Smooth muscle cell (in vitro differentiated cells): ENCODE results near the gene DDX56. TPM values are rescaled to one million over a fixed set of nuclear protein-coding genes. Genes with fewer than 3 reads are reported as not detected.
A peak's percentile ranks its signal among the peaks of the same experiment; 100 is the strongest.

Experiments used
- DNase-seq: peaks from one replicate; lab custom pipeline; 2025; ENCODE audit not compliant: unreplicated experiment; lab: John Stamatoyannopoulos, UW
- H2AFZ ChIP-seq: fragments of 200-600 bp; sonication (generic); 2 replicates; pipeline ENCODE4 v1.6.0; 2016; ENCODE audit warnings: antibody characterized with exemption, low read depth, mild to moderate bottlenecking
- H3F3A ChIP-seq: fragments of 200-600 bp; sonication (generic); 2 replicates; pipeline ENCODE4 v1.6.0; 2017; ENCODE audit warnings: antibody characterized with exemption, low read depth
- H3K27ac ChIP-seq: fragments of 200-600 bp; sonication (generic); 2 replicates; pipeline ENCODE4 v1.5.1; 2016; ENCODE audit warnings: low read depth, mild to moderate bottlenecking
- H3K27me3 ChIP-seq: fragments of 200-600 bp; sonication (generic); 2 replicates; pipeline ENCODE4 v1.6.1; 2016; ENCODE audit warnings: low read depth, mild to moderate bottlenecking
- H3K36me3 ChIP-seq: fragments of 200-600 bp; sonication (generic); 2 replicates; pipeline ENCODE4 v1.5.1; 2016; ENCODE audit warnings: low read depth
- H3K4me1 ChIP-seq: fragments of 200-600 bp; sonication (generic); 2 replicates; pipeline ENCODE4 v1.5.1; 2016; ENCODE audit warnings: low read depth
- H3K4me2 ChIP-seq: fragments of 200-600 bp; sonication (generic); 2 replicates; pipeline ENCODE4 v1.6.0; 2016; ENCODE audit warnings: mild to moderate bottlenecking
- H3K4me3 ChIP-seq: fragments of 200-600 bp; sonication (generic); 2 replicates; pipeline ENCODE4 v1.5.1; 2016; ENCODE audit warnings: mild to moderate bottlenecking
- H3K79me2 ChIP-seq: fragments of 200-600 bp; sonication (generic); 2 replicates; pipeline ENCODE4 v1.6.0; 2016; ENCODE audit warnings: low read depth, mild to moderate bottlenecking
- H3K9ac ChIP-seq: fragments of 200-600 bp; sonication (generic); 2 replicates; pipeline ENCODE4 v1.6.0; 2016; ENCODE audit warnings: low read depth
- H3K9me3 ChIP-seq: fragments of 200-600 bp; sonication (generic); replicated peaks from 2 replicates; pipeline ENCODE4 v1.5.1; 2016; ENCODE audit warnings: low read depth
- H4K20me1 ChIP-seq: fragments of 200-600 bp; sonication (generic); 2 replicates; pipeline ENCODE4 v1.6.0; 2016; ENCODE audit warnings: low read depth
- WGBS: methylation state at CpG from one replicate; pipeline ENCODE4 v1.1.7; 2016; ENCODE audit warnings: low lambda C conversion rate; 5-methylcytosine and 5-hydroxymethylcytosine counted together
- polyA plus RNA-seq: library from polyadenylated mRNA; unstranded; fragments of >200 nt; fragmentation: Nextera tagmentation; extraction: Ambion mirVana; gene quantifications from 2 replicates; pipeline ENCODE4 v1.2.1, GENCODE V29; 2016
- total RNA-seq: library from RNA; depleted of rRNA; stranded (reverse); fragments of >200 nt; gene quantifications from 2 replicates; pipeline ENCODE4 v1.2.3, GENCODE V29; 2014
- TF ChIP-seq, protein P1 (sequence below): fragments of 200-600 bp; sonication (generic); IDR thresholded peaks from 2 replicates; pipeline ENCODE4 v1.5.1; 2017; ENCODE audit warnings: borderline replicate concordance, mild to moderate bottlenecking, antibody characterized with exemption; ENCODE audit not compliant: insufficient read depth, poor library complexity, severe bottlenecking

Gene DDX56
- total and polyA plus RNA-seq, 2 experiments from 2014 or later = 43.2 to 64.5 TPM

DNA sequence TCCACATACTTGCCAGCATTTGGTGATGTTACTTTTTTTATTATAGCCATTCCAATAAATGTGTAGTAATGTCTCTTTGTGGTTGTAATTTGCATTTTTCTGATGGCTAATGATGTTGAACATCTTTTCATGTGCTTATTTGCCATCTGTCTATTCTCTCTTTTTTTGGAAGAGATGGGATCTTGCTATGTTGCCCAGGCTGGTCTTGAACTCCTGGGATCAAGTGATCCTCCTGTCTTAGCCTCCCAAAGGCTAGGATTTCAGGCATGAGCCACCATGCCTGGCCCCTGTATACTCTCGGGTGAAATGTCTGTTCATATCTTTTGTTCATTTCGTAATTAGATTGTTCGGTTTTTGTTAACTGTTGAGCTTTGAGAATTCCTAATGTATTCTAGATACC lies 36.1 kb upstream of the DDX56 start:
- Histone ChIP-seq H3K4me2 (no peak overlapping the region), H3K27ac (no peak overlapping the region), H3F3A (no peaks in the 10 kb centered on the region), H4K20me1 (peaks cover 56% of the 10 kb centered on the region), H2AFZ (no peak overlapping the region), H3K27me3 (no peaks in the 10 kb centered on the region), H3K4me1 (peaks cover 4% of the 10 kb centered on the region), H3K4me3 (no peak overlapping the region), H3K9ac (no peak overlapping the region), H3K36me3 (no peaks in the 10 kb centered on the region), H3K79me2 (peaks cover 78% of the 10 kb centered on the region), H3K9me3 (no peaks in the 10 kb centered on the region)
- TF ChIP-seq, protein P1, sequence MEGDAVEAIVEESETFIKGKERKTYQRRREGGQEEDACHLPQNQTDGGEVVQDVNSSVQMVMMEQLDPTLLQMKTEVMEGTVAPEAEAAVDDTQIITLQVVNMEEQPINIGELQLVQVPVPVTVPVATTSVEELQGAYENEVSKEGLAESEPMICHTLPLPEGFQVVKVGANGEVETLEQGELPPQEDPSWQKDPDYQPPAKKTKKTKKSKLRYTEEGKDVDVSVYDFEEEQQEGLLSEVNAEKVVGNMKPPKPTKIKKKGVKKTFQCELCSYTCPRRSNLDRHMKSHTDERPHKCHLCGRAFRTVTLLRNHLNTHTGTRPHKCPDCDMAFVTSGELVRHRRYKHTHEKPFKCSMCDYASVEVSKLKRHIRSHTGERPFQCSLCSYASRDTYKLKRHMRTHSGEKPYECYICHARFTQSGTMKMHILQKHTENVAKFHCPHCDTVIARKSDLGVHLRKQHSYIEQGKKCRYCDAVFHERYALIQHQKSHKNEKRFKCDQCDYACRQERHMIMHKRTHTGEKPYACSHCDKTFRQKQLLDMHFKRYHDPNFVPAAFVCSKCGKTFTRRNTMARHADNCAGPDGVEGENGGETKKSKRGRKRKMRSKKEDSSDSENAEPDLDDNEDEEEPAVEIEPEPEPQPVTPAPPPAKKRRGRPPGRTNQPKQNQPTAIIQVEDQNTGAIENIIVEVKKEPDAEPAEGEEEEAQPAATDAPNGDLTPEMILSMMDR = no peak
- 99% methylated on average over 3 of the region's 3 CpGs for WGBS
- no peak for DNase-seq

DNA sequence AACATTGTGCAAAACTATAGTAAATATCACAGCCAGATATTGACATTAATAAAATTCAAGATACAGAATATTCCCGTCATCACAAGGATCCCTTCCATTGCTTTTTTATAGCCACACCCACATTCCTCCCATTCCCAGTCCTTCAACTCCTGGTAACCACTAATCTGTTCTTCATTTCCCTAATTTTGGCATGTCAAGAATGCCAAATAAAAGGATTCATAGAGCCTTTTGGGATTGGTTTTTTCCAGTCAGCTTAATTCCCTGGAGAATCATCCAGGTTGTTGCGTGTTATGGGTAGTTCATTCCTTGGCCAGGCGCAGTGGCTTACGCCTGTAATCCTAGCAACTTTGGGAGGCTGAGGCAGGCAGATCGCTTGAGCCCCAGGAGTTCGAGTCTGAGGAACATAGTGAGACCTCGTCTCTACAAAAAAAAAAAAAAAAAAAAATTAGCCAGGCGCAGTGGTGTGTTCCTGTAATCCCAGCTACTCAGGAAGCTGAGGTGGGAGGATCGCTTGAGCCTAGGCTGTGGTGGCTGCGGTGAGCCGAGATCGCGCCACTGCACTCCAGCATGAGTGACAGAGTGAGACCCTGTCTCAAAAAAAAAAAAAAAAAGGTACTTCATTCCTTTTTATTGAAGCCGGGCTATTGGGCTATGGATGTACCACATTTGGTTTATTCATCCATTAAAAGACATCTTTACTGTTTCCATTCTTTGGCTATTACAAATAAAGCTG lies 35.4 kb upstream of the DDX56 start:
- no peaks in the 10 kb centered on the region for H3K9me3 ChIP-seq
- H3F3A ChIP-seq = no peaks in the 10 kb centered on the region
- TF ChIP-seq, protein P1 = no peak
- H3K27ac ChIP-seq = peak overlapping the region; percentile 24
- H3K36me3 ChIP-seq = no peaks in the 10 kb centered on the region
- H3K4me1 ChIP-seq = peaks cover 4% of the 10 kb centered on the region
- WGBS = 68% methylated on average over 14 of the region's 14 CpGs
- H4K20me1 ChIP-seq = peaks cover 53% of the 10 kb centered on the region
- no peak for DNase-seq
- no peak overlapping the region for H2AFZ ChIP-seq
- H3K4me2 ChIP-seq = no peak overlapping the region
- H3K27me3 ChIP-seq = no peaks in the 10 kb centered on the region
- H3K9ac ChIP-seq = no peak overlapping the region
- peaks cover 71% of the 10 kb centered on the region for H3K79me2 ChIP-seq
- no peak overlapping the region for H3K4me3 ChIP-seq

DNA sequence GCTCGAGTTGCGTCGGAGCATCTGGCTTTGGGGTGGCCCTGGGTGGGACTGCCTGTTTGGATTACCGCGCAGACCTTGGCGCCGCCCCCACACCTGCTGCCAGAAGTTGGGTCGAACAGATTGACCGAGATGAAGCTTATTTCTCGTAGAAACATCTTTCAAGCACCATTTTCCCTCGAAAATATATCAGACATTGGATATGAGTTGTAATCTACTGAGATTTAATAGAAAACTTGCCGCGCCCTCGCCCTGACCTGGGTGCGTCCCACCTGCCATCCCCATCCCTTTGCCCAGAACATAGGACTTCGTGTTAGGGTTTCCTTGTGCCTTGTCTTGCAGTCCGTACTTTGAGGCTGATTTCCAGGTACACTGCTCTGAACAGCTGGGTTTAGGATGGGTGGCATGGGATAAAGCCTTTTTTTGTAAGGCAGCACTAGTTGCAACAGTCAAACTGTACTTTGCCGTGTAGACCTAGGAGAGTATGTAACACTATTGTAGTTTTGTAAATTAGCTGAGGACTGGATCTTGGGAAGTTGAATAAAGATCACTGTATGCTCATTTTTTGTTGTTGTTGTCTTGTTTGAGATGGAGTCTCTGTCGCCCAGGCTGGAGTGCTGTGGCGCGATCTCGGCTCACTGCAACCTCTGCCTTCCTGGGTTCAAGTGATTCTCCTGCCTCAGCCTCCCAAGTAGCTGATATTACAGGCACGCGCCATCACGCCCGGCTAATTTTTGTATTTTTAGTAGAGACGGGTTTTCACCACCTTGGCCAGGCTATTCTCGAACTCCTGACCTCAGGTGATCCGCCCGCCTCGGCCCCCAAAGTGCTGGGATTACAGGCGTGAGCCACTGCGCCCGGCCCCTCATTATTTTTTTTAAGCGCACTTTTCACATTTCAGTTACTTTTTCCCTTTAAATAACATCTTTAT lies 33.7 kb upstream of the DDX56 start:
- TF ChIP-seq, protein P1 = no peak
- no peak for DNase-seq
- Histone ChIP-seq H2AFZ (peak overlapping the region; percentile 74), H3K4me1 (peaks cover 4% of the 10 kb centered on the region), H3K4me2 (peak overlapping the region; percentile 93), H3K27me3 (no peaks in the 10 kb centered on the region), H3F3A (no peaks in the 10 kb centered on the region), H3K9ac (peak overlapping the region; percentile 89), H4K20me1 (peaks cover 43% of the 10 kb centered on the region), H3K4me3 (peak overlapping the region; percentile 93), H3K36me3 (no peaks in the 10 kb centered on the region), H3K27ac (peak overlapping the region; percentile 75), H3K9me3 (no peaks in the 10 kb centered on the region), H3K79me2 (peaks cover 55% of the 10 kb centered on the region)
- WGBS = 52% methylated on average over 35 of the region's 35 CpGs
